Hindlimb muscle (tissue), 1 donor: ENCODE results near the gene MECP2. TPM values are rescaled to one million over a fixed set of nuclear protein-coding genes. Genes with fewer than 3 reads are reported as not detected.
"Not testable (repeated sequence)": the region's sequence is repeated elsewhere in the genome, so short reads cannot be mapped to it uniquely, and the experiment has no call there.

Experiments
- DNase-seq: peaks from one replicate; pipeline ENCODE4 v3.0.0-alpha.2; 2013
- polyA plus RNA-seq: library from polyadenylated mRNA; unstranded; fragments of 120-200 nt; gene quantifications from one replicate; pipeline ENCODE4 v1.2.1, GENCODE V29; 2013; ENCODE audit not compliant: insufficient read length

MECP2 gene
- 25.1 TPM for polyA plus RNA-seq

DNA sequence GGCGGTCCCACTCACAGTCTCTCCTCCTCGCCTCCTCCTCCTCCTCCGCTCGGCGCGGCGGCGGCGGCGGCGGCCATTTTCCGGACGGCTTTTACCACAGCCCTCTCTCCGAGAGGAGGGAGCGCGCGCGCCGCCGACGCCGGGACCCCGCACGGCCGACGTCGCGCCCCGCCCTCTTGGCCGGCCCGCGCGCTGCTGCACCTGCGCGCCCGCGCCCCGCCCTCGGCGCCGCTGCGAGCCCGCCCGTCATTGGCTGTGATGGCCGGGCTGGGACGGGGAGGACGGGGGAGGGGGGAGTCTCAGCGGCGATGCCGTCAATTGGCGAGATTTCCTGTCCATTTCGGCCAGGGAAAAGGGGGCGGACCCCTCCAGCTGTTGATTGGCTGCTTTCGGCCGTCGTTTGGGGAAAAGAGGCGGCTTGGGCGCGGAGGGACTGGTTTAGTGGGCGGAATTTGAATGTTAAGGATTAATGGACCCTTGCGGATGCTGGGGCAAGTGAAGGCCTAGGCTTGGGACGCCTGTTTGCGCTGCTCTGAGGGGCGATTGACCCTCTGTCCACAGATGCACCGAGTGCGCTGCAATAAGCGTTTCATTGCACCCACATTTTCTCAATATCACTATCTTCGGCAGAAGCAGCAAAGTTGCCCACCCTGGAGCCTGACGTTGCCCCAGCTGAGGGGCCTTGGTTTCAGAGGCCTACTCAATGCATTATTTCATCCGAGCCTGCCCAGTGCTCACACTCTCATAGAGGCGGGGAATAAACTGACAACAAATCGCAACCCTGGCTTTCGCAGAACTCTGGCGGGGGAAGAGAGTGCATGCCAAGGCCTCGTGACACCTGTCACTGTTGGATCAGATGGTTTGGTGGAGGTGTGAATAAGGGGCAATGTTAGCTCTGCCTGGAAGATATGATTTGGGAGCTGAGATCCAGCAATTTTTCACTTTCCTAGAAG is at the start of gene MECP2:
TSS of gene MECP2 (minus strand) at position 129 of the 953 bp plus-strand sequence.
- DNase-seq, result peak; percentile 92

GRCh38 chrX:154144010-154144409 is 46.5 kb upstream of the MECP2 start, which contains the start of gene OPN1LW:
Gene OPN1LW (plus strand): TSS chrX:154144243. CDS start chrX:154144284, 41 bp downstream.
- DNase-seq, result not testable (repeated sequence)

GRCh38 chrX:154142950-154143745 is 45.6 kb upstream of the MECP2 start:
- no peak for DNase-seq

DNA sequence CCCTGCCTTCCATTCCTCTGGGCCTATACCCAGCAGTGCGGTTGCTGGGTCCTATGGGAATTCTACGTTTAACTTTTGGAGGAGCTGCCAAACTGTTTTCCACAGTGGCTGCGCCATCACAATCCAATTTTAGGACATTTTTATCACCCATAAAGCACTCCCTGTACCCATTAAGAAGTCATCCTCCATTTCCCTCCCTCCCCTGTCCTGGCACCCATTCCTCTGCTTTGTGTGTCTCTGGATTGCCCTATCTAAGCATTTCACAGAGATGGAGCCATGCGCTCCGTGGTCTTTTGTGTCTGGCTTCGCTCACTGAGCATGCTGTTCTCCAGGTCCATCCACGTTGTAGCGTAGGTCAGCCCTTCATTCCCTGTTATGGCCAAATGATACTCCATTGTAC is 44.9 kb upstream of the MECP2 start:
- DNase-seq, result no peak

GRCh38 chrX:154140742-154141141 is 43.2 kb upstream of the MECP2 start:
- no peak for DNase-seq

- DNase-seq, result no peak
Measured at GRCh38 chrX:154140206-154140605, 42.7 kb upstream of the MECP2 start.

- DNase-seq, result no peak
Measured at GRCh38 chrX:154138857-154139256, 41.3 kb upstream of the MECP2 start.

- DNase-seq, result peak; percentile 57
Measured at GRCh38 chrX:154136627-154137161, 39.2 kb upstream of the MECP2 start.

DNA sequence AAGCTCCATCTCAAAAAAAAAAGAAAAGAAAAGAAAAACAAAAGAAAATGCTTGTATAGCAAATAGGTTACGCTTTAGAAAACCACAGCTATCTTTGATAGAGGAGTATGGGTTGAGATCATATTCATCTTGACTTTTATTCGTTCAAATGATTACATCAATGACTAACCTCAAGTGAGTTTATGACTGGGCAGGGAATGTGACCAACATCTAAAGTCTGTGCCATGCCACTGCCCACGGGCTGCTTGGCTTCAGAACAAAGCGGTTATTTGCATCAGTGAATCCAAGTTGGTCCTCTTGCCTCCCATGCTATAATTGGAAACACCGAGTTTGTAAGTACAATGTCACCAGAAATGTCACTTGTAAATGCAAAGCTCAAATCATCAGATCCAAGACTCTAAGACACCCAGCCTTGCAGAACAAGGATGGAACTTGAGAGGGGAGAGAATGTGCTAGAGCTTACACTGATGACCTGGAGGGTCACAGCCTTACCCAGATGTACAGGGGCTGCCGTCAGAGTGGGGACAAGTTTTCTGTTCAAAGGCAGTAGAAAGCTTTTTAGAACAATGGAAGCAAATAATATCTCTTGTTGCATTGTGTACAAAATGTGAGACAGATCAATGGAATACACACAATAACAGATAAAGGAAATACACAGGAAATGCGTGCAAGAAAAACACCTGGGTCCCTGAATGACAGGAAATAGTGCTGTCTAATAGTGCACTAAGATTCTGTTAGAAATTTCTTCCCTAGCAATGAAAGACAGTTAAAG is 38.1 kb upstream of the MECP2 start:
- DNase-seq, result no peak

GRCh38 chrX:154132366-154132765 is 34.8 kb upstream of the MECP2 start:
- no peak for DNase-seq

DNA sequence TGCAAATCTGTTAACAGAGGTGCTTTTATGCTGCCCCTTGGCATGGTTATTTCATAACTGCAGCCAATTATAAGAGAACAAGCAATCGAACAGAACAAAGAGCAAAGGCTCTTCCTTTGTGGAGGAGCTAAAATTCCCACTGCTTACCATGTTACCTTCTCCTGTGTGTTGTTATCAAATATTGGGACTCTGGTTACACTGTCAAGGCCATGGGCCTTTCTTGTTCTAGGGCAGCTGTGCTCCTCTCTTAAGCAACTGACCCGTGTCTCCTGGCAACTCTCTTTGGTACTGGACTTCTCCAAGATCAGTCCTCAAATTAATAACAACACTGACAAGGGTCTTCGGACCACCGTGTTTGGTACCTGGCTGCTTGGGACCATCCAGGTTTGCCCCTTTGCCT is 34.4 kb upstream of the MECP2 start:
- no peak for DNase-seq

- DNase-seq, result no peak
Measured at GRCh38 chrX:154126101-154126500, 28.6 kb upstream of the MECP2 start.

DNA sequence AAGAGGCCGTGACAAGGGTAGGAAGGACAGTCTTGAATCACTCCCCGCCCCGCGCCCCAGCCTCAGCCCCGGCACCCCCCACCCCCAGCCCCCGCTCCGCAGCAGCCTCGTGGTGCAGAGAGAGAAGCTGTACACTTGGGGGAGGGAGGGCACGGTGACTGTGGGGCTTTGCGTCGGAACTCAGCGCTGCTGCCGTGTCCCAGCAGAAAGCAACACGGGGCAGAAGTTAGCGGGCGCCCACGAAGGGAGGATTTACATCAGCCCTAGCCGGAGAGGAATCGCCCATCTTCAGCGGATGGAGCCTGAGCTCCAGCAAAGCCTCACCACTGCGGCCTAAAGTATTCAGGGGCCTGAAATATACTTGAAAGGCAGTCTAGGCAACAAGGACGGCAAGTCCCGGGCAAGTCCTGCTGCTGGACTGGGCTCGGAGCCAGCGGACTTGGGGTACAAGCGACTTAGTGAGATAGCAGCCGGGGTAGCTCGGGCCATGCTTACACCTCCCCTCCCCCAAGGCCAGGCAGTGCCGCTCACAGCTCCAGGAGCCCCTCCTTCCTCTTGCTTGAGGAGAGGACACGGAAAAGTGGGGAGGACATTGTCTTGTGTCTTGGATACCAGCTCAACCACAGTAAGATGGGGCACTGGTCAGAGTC is 28.0 kb upstream of the MECP2 start:
- no peak for DNase-seq

DNA sequence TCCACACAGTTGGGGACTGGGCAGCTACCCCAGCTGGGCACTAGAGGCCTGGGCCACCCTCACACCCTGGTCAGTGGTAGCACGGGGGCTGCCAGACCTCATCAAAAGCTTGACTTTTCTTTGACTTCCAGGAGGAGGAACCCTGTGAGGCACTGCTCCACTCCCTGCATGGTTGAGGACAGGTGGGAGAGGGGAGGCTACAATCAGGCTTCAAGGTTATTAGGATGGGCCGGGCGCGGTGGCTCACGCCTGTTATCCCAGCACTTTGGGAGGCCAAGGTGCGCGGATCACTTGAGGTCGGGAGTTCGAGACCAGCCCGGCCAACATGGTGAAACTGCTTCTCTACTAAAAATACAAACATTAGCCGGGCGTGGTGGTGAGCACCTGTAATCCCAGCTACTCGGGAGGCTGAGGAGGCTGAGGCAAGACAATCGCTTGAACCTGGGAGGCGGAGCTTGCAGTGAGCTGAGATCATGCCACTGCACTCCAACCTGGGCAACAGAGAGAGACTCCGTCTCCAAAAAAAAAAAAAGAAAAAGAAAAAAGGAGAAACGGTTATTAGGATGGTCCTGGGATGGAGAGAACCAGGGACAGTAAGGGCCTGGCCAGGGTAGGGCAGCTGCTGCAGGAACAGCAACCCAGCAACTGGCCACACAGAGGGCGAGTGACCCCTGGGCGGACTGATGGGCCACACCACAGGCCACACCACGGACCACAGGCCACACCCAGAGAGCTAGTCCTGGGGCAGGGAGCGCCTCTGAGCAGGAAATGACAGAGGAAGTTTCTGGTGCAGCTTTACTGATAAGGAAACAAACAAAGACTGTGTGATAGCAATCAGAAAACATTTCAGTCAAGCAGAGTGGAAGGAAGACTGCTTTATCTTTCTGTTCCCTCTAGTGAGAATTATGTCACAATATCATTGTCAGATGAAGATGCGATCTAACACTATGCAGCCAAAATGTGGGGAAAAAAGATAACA is 26.0 kb upstream of the MECP2 start:
- no peak for DNase-seq

DNA sequence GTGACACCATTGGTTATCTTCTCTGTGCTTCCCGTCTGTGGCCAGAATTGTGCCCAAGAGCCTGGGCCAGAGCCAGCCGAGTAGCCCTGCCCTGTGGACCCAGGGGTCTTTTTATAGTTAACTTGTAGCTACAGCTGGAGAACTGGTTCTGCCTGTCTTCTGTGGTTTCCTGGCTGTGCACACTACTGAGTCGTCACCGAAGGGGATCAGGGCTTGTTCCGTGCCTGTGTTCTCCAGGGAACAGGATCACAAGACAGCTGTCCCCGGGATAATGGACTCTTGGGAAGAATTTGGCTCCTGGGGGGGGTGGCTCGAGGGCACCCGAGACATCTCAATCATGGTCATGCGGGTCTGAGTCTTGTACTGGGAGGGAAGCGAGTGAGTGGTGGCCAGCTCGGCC is 24.4 kb upstream of the MECP2 start:
- no peak for DNase-seq

DNA sequence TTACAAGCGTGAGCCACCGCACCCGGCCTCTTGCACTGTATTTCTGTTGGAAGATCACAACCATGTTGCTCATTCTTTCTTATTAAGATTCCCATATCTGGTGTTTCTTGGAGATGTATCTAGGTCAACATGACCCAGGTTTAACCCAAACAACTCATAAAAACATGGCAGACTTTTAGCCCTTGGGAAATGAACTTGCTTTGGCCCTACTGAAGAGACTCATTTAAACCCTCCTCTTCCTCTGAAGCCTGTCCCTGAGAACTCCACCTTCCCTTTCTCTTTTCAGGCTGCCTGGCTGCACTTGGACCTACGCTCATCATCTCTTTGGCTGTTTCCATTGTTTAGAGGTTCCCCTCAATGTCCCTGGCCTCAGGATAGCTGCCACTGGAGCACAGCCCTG is 23.7 kb upstream of the MECP2 start:
- peak; percentile 26 for DNase-seq

DNA sequence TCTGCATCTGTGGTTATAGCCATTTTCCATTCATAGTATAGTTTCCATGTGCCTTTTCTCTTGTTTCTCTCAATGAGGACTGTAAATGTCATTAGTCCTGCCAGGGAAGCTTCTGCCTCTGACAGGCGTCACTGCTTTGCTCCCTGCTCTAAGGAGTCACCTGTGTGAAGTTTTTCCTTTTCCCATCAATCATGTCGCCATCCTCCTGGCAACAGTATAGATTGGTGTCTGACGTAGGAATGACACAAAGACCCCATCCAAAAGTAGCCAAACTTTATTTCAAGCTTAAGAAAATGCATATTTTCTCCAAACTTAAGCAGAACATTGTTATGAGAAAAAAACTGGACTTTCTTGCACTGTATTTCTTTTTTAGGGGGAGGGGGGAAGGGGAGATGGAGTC is 23.1 kb upstream of the MECP2 start:
- DNase-seq, result no peak

GRCh38 chrX:154117566-154117965 is 20.0 kb upstream of the MECP2 start:
- no peak for DNase-seq

GRCh38 chrX:154116426-154117211 is 19.1 kb upstream of the MECP2 start:
- DNase-seq, result no peak

DNA sequence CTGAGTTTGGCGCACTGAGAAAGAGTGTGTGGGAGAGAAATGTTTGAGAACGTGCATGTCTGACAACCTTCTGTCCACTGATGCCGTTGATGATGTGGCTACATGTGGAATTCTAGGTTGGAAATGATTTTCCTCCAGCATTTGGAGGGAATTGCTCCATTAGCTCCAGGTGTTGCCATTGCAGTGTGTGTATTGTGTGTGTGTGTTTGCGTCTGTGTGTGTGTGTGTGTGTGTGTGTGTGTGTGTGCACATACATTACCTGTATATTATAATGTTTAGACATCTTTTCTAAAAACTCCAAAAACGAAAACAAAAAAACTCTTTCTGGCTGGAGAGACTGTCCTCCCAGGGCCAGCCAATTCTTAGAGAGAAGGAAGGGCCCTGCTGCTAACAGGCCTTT is 18.2 kb upstream of the MECP2 start:
- no peak for DNase-seq
